K562 (cell line): Measurements from ENCODE around the gene PPP3CA. TPM values are rescaled to one million over a fixed set of nuclear protein-coding genes. Genes with fewer than 3 reads are reported as not detected.

ENCODE experiments used
- ATAC-seq: fragments of 200-7000 bp; cut with Tn5 transposase; 3 replicates; pipeline ENCODE4 v1.9.1; 2020; ENCODE audit warnings: moderate library complexity
- BruUV-seq: library from RNA; stranded (reverse); fragments of 400-500 nt; replicated peaks from 2 replicates; lab custom pipeline; 2021; lab: Mats Ljungman, UMichigan
- CTCF ChIA-PET: fragments of 300-600 bp; formaldehyde crosslinking; extraction: SDS; loops from one replicate; lab custom pipeline; 2021; ENCODE audit warnings: low intra/inter-chr PET ratio; lab: Yijun Ruan, JAX
- POLR2A ChIA-PET: fragments of 300-600, 350-650 bp; sonication (Branson Sonifier 250); formaldehyde crosslinking; extraction: SDS; loops from one replicate; lab custom pipeline; 2021; ENCODE audit warnings: antibody characterized with exemption, inconsistent platforms; lab: Yijun Ruan, JAX
- DNase-seq, 4 experiments: peaks; one replicate each; pipeline versions ENCODE4 v3.0.0 to v3.0.0-alpha.2; 2011 to 2018; ENCODE audit warnings: low spot score in 3 of 4, mixed read lengths in 3 of 4; ENCODE audit errors: extremely low read depth in 1 of 4
- FAIRE-seq: peaks from 2 replicates; lab custom pipeline; 2011; peaks lifted over from hg19 to GRCh38; lab: Jason Lieb, UNC
- H2AFZ ChIP-seq: 2 replicates; pipeline ENCODE4 v1.6.0; 2011; ENCODE audit warnings: low read depth, low read length, control low read depth, inconsistent platforms
- H3K27ac ChIP-seq: fragments of 200-600 bp; 3 replicates; pipeline ENCODE4 v1.8.0; 2011; ENCODE audit warnings: low read depth, mild to moderate bottlenecking, control low read depth, inconsistent platforms, low read length, moderate library complexity, mixed read lengths; ENCODE audit errors: extremely low read depth
- H3K27me3 ChIP-seq, 2 experiments: fragments of 300-600 bp in 1 of 2; 2 replicates in 1 of 2; 3 replicates in 1 of 2; pipeline versions ENCODE4 v1.6.0 to v1.8.0; 2011; ENCODE audit warnings: inconsistent platforms in 2 of 2, low read length in 2 of 2, mild to moderate bottlenecking in 1 of 2, mixed read lengths in 1 of 2, moderate library complexity in 1 of 2; ENCODE audit not compliant: control insufficient read depth in 2 of 2, insufficient read depth in 2 of 2
- H3K36me3 ChIP-seq: fragments of 300-600 bp; 3 replicates; pipeline ENCODE4 v1.8.0; 2011; ENCODE audit warnings: mild to moderate bottlenecking, low read length, inconsistent platforms; ENCODE audit not compliant: control insufficient read depth, insufficient read depth
- H3K4me1 ChIP-seq, 2 experiments: fragments of 200-600 bp in 1 of 2; replicated peaks in 1 of 2; 2 replicates in 1 of 2; 3 replicates in 1 of 2; pipeline versions ENCODE4 v1.5.1 to v1.8.0; 2011; ENCODE audit warnings: inconsistent platforms in 2 of 2, low read length in 2 of 2, mild to moderate bottlenecking in 1 of 2, mixed read lengths in 1 of 2, moderate library complexity in 1 of 2; ENCODE audit not compliant: control insufficient read depth in 2 of 2, insufficient read depth in 2 of 2
- H3K4me2 ChIP-seq: 2 replicates; pipeline ENCODE4 v1.6.1; 2011; ENCODE audit warnings: low read length, control low read depth, inconsistent platforms, mixed read lengths; ENCODE audit not compliant: insufficient read depth
- H3K4me3 ChIP-seq: fragments of 200-600 bp; sonication (generic), shearing (Covaris generic); 2 replicates; pipeline ENCODE4 v1.5.1; 2016; ENCODE audit warnings: control low read depth, inconsistent platforms
- H3K79me2 ChIP-seq: fragments of 200-600 bp; 3 replicates; pipeline ENCODE4 v1.8.0; 2011; ENCODE audit warnings: low read length, inconsistent platforms; ENCODE audit not compliant: control insufficient read depth, insufficient read depth
- H3K9ac ChIP-seq, 2 experiments: 2 replicates each; pipeline versions ENCODE4 v1.6.0 to v1.6.1; 2011; ENCODE audit warnings: low read depth in 2 of 2, low read length in 2 of 2, control low read depth in 1 of 2, inconsistent platforms in 1 of 2, mild to moderate bottlenecking in 1 of 2, mixed read lengths in 1 of 2; ENCODE audit not compliant: insufficient read depth in 1 of 2
- H3K9me1 ChIP-seq: one replicate; pipeline ENCODE4 v1.6.0; 2011; ENCODE audit warnings: inconsistent platforms, mild to moderate bottlenecking, low read length, moderate library complexity; ENCODE audit not compliant: control insufficient read depth, insufficient read depth
- H3K9me3 ChIP-seq: replicated peaks from 2 replicates; pipeline ENCODE4 v1.5.1; 2011; ENCODE audit warnings: low read depth, low read length, inconsistent platforms; ENCODE audit not compliant: control insufficient read depth, insufficient read depth
- H4K20me1 ChIP-seq: replicated peaks from 2 replicates; pipeline ENCODE4 v1.6.1; 2011; ENCODE audit warnings: low read length, inconsistent platforms, mixed read lengths; ENCODE audit not compliant: control insufficient read depth, insufficient read depth
- CAMTA2 ChIP-seq: fragments of 250-450 bp; sonication (Bioruptor Pico); conservative IDR thresholded peaks from 2 replicates; pipeline ENCODE4 v1.5.1; 2022
- E2F1 ChIP-seq: sonication (generic); formaldehyde crosslinking; IDR thresholded peaks from 2 replicates; pipeline ENCODE4 v1.8.1; 2023; ENCODE audit warnings: mild to moderate bottlenecking, missing genetic modification reagents, moderate library complexity
- EHMT2 ChIP-seq: fragments of 450-650 bp; IDR thresholded peaks from 2 replicates; pipeline ENCODE4 v1.6.1; 2018; ENCODE audit warnings: antibody characterized with exemption
- HDAC3 ChIP-seq: fragments of 450-650 bp; IDR thresholded peaks from 2 replicates; pipeline ENCODE4 v1.6.1; 2018; ENCODE audit warnings: borderline replicate concordance, mild to moderate bottlenecking, moderate library complexity; ENCODE audit not compliant: partially characterized antibody
- HDAC6 ChIP-seq: IDR thresholded peaks from 2 replicates; pipeline ENCODE4 v1.6.1; 2012; ENCODE audit warnings: low read depth, mild to moderate bottlenecking, control low read depth, inconsistent platforms, low read length, moderate library complexity
- POLR2B ChIP-seq: fragments of 450-650 bp; IDR thresholded peaks from 2 replicates; pipeline ENCODE4 v1.6.1; 2018; ENCODE audit warnings: low read depth; ENCODE audit not compliant: partially characterized antibody
- RBM39 ChIP-seq: fragments of 200-400 bp; formaldehyde crosslinking; optimal IDR thresholded peaks from 2 replicates; pipeline ENCODE3; 2018; ENCODE audit warnings: low read depth, low read length
- RFX7 ChIP-seq: fragments of 250-450 bp; sonication (Bioruptor Pico); IDR thresholded peaks from 2 replicates; pipeline ENCODE4 v1.5.1; 2021; ENCODE audit warnings: mild to moderate bottlenecking
- STAG1 ChIP-seq: sonication (generic); formaldehyde crosslinking; IDR thresholded peaks from 2 replicates; pipeline ENCODE4 v1.5.0; 2020; ENCODE audit warnings: missing genetic modification reagents, borderline replicate concordance
- ZEB2 ChIP-seq: fragments of 450-650 bp; IDR thresholded peaks from 2 replicates; pipeline ENCODE4 v1.6.1; 2016
- ZNF12 ChIP-seq: sonication (generic); formaldehyde crosslinking; IDR thresholded peaks from 2 replicates; pipeline ENCODE4 v1.4.0; 2020; ENCODE audit warnings: mild to moderate bottlenecking, missing genetic modification reagents
- ZNF436 ChIP-seq: fragments of 250-450, 450-650 bp; sonication (Bioruptor Pico); formaldehyde crosslinking; IDR thresholded peaks from 2 replicates; pipeline ENCODE4 v1.7.0; 2020; ENCODE audit warnings: mild to moderate bottlenecking
- ZNF561 ChIP-seq: fragments of 450-650 bp; formaldehyde crosslinking; conservative IDR thresholded peaks from 2 replicates; pipeline ENCODE4 v1.4.0; 2020; ENCODE audit warnings: mild to moderate bottlenecking, moderate library complexity
- ZNF830 ChIP-seq: fragments of 250-450 bp; sonication (Bioruptor Pico); IDR thresholded peaks from 2 replicates; pipeline ENCODE4 v1.5.0; 2021; ENCODE audit warnings: mild to moderate bottlenecking
- in situ Hi-C: fragments of 300-500 bp; cut with MboI; formaldehyde crosslinking; loops from 4 replicates; pipeline ENCODE4 v1.15.0; 2018; ENCODE audit warnings: inconsistent platforms, mixed read lengths
- intact Hi-C: fragments of 100-400 bp; cut with micrococcal nuclease; formaldehyde crosslinking; loops from 2 replicates; pipeline ENCODE4 v1.14.2; 2022
- polyA plus RNA-seq, 8 experiments: library from polyadenylated mRNA; depleted of rRNA in 4 of 8; stranded (reverse) in 5 of 8; unstranded in 3 of 8; fragments of >200 nt; fragmentation: Nextera tagmentation in 2 of 8; fragmentation: Illumina TruSeq in 1 of 8; extraction: Ambion mirVana in 2 of 8; extraction: Trizol in 1 of 8; gene quantifications; 2 replicates each; pipeline versions ENCODE4 v1.2.1 to v1.2.3, GENCODE V29; 2011 to 2014; ENCODE audit warnings: inconsistent platforms in 1 of 8, missing spikeins in 1 of 8
- total RNA-seq, 7 experiments: library from RNA; depleted of rRNA in 6 of 7; stranded (reverse); fragments of >200 nt in 6 of 7; fragmentation: Illumina TruSeq in 2 of 7; extraction: Trizol in 2 of 7; gene quantifications; 2 replicates each; pipeline versions ENCODE4 v1.2.1 to v1.2.3, GENCODE V29; 2011 to 2021; ENCODE audit warnings: low replicate concordance in 1 of 7

The PPP3CA gene
- total and polyA plus RNA-seq, 9 of the 15 experiments (the other 6 are each of a cell fraction or from before 2014, with no cell fraction given): 0.94 to 3.2 (median 1.6) TPM

- Histone ChIP-seq H3K4me1 (no peaks in the 10 kb centered on the region), H3K36me3 (no peaks in the 10 kb centered on the region), H3K9me1 (no peaks in the 10 kb centered on the region), H2AFZ (no peak overlapping the region), H3K4me2 (no peak overlapping the region), H3K27ac (no peak overlapping the region), H3K79me2 (no peaks in the 10 kb centered on the region), H3K9me3 (no peaks in the 10 kb centered on the region), H3K9ac (no peak overlapping the region), H4K20me1 (no peaks in the 10 kb centered on the region), H3K27me3 (no peaks in the 10 kb centered on the region), H3K4me3 (no peak overlapping the region)
- FAIRE-seq: no peak
- CTCF ChIA-PET: no interaction called here
- no peak for DNase-seq
- BruUV-seq: no TSS peak
- TF ChIP-seq ZNF436 (no peak), ZNF561 (no peak), STAG1 (CRISPR knock-in tag) (no peak), EHMT2 (no peak), HDAC6 (no peak), CAMTA2 (CRISPR knock-in tag) (no peak), ZNF12 (CRISPR knock-in tag) (no peak), ZNF830 (no peak), ZEB2 (no peak), POLR2B (no peak), RBM39 (no peak), E2F1 (CRISPR knock-in tag) (no peak), RFX7 (CRISPR knock-in tag) (no peak), HDAC3 (no peak)
- intact Hi-C loops: no loop called here
- ATAC-seq: no peak
- POLR2A ChIA-PET: no interaction called here
- in situ Hi-C loops: no loop called here
These were observed 357.9 kb downstream of the PPP3CA start for GRCh38 chr4:100989401-100989800.
